Caco-2 (cell line): ENCODE measurements around the gene LPIN1. TPM values are rescaled to one million over a fixed set of nuclear protein-coding genes. Genes with fewer than 3 reads are reported as not detected.

ENCODE experiments used
- BruUV-seq: library from RNA; stranded (reverse); fragments of 400-500 nt; replicated peaks from 2 replicates; lab custom pipeline; 2021; lab: Mats Ljungman, UMichigan
- CTCF ChIA-PET: fragments of 300-600 bp; sonication (Branson Sonifier 250); formaldehyde crosslinking; loops from one replicate; lab custom pipeline; 2022; ENCODE audit warnings: antibody characterized with exemption; lab: Charles Lee
- POLR2A ChIA-PET: fragments of 300-600 bp; sonication (Branson Sonifier 250); formaldehyde crosslinking; loops from one replicate; lab custom pipeline; 2022; ENCODE audit warnings: antibody characterized with exemption; lab: Charles Lee
- DNase-seq, 2 experiments: peaks; one replicate each; pipeline versions ENCODE4 v3.0.0 to v3.0.0-alpha.2; 2020 to 2022
- H3K27me3 ChIP-seq: replicated peaks from 2 replicates; pipeline ENCODE4 v1.6.0; 2011; ENCODE audit warnings: low read length; ENCODE audit not compliant: control insufficient read depth, insufficient read depth
- H3K36me3 ChIP-seq: 2 replicates; pipeline ENCODE4 v1.5.1; 2011; ENCODE audit warnings: low read length; ENCODE audit not compliant: control insufficient read depth, insufficient read depth
- H3K4me1 ChIP-seq: fragments of 250-450 bp; sonication (Bioruptor Pico); 2 replicates; pipeline ENCODE4 v1.5.1; 2020; ENCODE audit warnings: mild to moderate bottlenecking
- H3K4me3 ChIP-seq: 2 replicates; pipeline ENCODE4 v1.5.1; 2011; ENCODE audit warnings: low read depth, mild to moderate bottlenecking, control low read depth, low read length
- H3K9me3 ChIP-seq: fragments of 250-450 bp; sonication (Bioruptor Pico); 2 replicates; pipeline ENCODE4 v1.5.1; 2020; ENCODE audit warnings: mild to moderate bottlenecking, moderate library complexity
- H3K27ac Mint-ChIP-seq: one replicate; pipeline ENCODE4 v1.8.0; 2022; ENCODE audit warnings: mixed read lengths; ENCODE audit not compliant: unreplicated experiment
- H3K27me3 Mint-ChIP-seq: one replicate; pipeline ENCODE4 v1.8.0; 2022; ENCODE audit warnings: mixed read lengths; ENCODE audit not compliant: insufficient read depth, unreplicated experiment
- H3K36me3 Mint-ChIP-seq: one replicate; pipeline ENCODE4 v1.8.0; 2022; ENCODE audit warnings: mild to moderate bottlenecking, mixed read lengths; ENCODE audit not compliant: insufficient read depth, unreplicated experiment
- H3K4me1 Mint-ChIP-seq: one replicate; pipeline ENCODE4 v1.8.0; 2022; ENCODE audit warnings: low read depth, mixed read lengths; ENCODE audit not compliant: unreplicated experiment
- H3K4me3 Mint-ChIP-seq: one replicate; pipeline ENCODE4 v1.8.0; 2022; ENCODE audit warnings: mild to moderate bottlenecking, moderate library complexity, mixed read lengths; ENCODE audit not compliant: unreplicated experiment
- H3K9me3 Mint-ChIP-seq: one replicate; pipeline ENCODE4 v1.8.0; 2022; ENCODE audit warnings: mixed read lengths; ENCODE audit not compliant: unreplicated experiment
- intact Hi-C: fragments of 100-400 bp; cut with micrococcal nuclease; formaldehyde crosslinking; loops from one replicate; pipeline ENCODE4 v1.10.0; 2022; ENCODE audit not compliant: unreplicated experiment
- total RNA-seq: library from RNA; stranded (reverse); gene quantifications from 2 replicates; pipeline ENCODE4 v1.2.3, GENCODE V29; 2022
- TF ChIP-seq, protein P1 (sequence below), 2 experiments: fragments of 200-600 bp in 1 of 2; IDR thresholded peaks; 1 replicate in 1 of 2; 2 replicates in 1 of 2; pipeline versions ENCODE4 v1.5.1 to v1.8.0; 2011 to 2022; ENCODE audit warnings: antibody characterized with exemption in 1 of 2, control low read depth in 1 of 2, inconsistent platforms in 1 of 2, low read depth in 1 of 2, low read length in 1 of 2, mild to moderate bottlenecking in 1 of 2, moderate library complexity in 1 of 2; ENCODE audit not compliant: insufficient read depth in 1 of 2, severe bottlenecking in 1 of 2, unreplicated experiment in 1 of 2

Gene LPIN1
- total RNA-seq, 1 experiment from 2014 or later: 12.5 TPM

DNA sequence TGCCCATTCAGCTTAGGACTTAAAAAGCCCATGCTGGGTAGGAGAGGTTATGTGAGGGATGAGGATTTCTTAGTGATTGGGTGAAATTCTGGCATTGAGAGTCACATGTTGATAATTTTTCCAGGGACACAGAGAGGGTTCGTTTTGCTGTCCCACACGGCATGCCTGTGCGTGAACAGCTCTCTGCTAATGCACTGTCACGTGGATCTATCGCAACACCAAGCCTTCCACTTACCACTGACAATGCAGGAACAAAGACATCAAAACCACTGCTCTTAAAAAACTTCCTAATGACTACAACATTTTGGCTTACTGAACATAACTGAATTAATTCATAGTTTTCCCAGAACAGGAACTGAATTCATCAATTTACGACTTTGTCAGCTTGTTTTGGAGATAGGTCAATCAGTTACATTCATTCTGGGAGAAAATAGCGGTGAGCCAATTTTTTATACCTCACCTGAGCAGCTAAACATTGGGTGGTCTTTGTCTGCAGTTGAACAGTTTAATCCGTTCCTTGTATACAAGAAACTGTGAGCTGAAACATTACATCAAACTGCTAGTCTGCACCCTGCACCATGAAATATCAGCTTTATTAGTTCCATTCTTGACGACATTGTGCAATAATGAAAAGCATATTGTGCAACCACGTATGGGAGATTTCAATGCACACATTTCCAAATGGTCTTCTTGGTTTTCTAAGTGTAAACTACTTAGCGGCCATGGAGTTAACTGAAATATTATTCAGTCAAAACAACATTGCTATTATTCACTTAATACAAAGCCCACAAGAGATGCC is 127.1 kb downstream of the LPIN1 start:
- H3K27me3 Mint-ChIP-seq: peaks cover 19% of the 10 kb centered on the region
- BruUV-seq: no TSS peak
- Histone ChIP-seq H3K27me3 (no peaks in the 10 kb centered on the region), H3K4me1 (peaks cover 13% of the 10 kb centered on the region), H3K4me3 (no peak overlapping the region), H3K36me3 (no peaks in the 10 kb centered on the region), H3K9me3 (no peaks in the 10 kb centered on the region)
- intact Hi-C loops: no loop called here
- H3K27ac Mint-ChIP-seq: no peak overlapping the region
- H3K36me3 Mint-ChIP-seq: no peaks in the 10 kb centered on the region
- TF ChIP-seq, protein P1, sequence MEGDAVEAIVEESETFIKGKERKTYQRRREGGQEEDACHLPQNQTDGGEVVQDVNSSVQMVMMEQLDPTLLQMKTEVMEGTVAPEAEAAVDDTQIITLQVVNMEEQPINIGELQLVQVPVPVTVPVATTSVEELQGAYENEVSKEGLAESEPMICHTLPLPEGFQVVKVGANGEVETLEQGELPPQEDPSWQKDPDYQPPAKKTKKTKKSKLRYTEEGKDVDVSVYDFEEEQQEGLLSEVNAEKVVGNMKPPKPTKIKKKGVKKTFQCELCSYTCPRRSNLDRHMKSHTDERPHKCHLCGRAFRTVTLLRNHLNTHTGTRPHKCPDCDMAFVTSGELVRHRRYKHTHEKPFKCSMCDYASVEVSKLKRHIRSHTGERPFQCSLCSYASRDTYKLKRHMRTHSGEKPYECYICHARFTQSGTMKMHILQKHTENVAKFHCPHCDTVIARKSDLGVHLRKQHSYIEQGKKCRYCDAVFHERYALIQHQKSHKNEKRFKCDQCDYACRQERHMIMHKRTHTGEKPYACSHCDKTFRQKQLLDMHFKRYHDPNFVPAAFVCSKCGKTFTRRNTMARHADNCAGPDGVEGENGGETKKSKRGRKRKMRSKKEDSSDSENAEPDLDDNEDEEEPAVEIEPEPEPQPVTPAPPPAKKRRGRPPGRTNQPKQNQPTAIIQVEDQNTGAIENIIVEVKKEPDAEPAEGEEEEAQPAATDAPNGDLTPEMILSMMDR (IDR thresholded peaks at IDR 0.05; ENCODE audit: insufficient read depth in 1 of 2, low read depth in 1 of 2, low read length in 1 of 2, severe bottlenecking in 1 of 2, unreplicated experiment in 1 of 2): no peak
- CTCF ChIA-PET: no interaction called here
- POLR2A ChIA-PET: no interaction called here
- DNase-seq: no peak
- no peak overlapping the region for H3K4me3 Mint-ChIP-seq
- peaks cover 13% of the 10 kb centered on the region for H3K9me3 Mint-ChIP-seq
- H3K4me1 Mint-ChIP-seq: peaks cover 11% of the 10 kb centered on the region

DNA sequence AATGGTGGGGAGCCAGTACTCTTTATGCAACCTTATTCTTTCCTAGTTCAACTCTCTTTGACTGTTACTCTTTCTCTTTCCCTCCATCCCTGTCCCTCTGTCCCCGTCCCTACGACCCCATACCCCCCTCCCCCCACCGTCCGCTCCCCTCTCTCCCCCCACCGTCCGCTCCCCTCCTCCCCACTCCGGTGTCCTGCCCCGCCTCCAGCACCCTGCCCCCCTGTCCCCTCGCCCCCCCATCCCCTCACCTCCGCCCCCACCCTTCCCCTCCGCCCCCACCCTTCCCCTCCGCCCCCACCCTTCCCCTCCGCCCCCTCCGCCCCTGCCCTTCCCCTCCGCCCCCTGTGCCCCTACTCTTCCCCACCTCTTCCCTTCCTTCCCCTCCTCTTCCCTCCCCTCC is 128.4 kb downstream of the LPIN1 start:
- Mint-ChIP-seq H3K27ac (no peak overlapping the region), H3K27me3 (peaks cover 22% of the 10 kb centered on the region), H3K9me3 (peaks cover 13% of the 10 kb centered on the region), H3K4me1 (peaks cover 10% of the 10 kb centered on the region), H3K4me3 (no peak overlapping the region), H3K36me3 (no peaks in the 10 kb centered on the region)
- CTCF ChIA-PET: no interaction called here
- H3K4me1 ChIP-seq: peaks cover 11% of the 10 kb centered on the region
- POLR2A ChIA-PET: no interaction called here
- TF ChIP-seq, protein P1 (IDR thresholded peaks at IDR 0.05; ENCODE audit: insufficient read depth in 1 of 2, low read depth in 1 of 2, low read length in 1 of 2, severe bottlenecking in 1 of 2, unreplicated experiment in 1 of 2): no peak
- no peak for DNase-seq
- H3K4me3 ChIP-seq: no peak overlapping the region
- intact Hi-C loops: no loop called here
- no TSS peak for BruUV-seq
- H3K27me3 ChIP-seq: no peaks in the 10 kb centered on the region
- no peaks in the 10 kb centered on the region for H3K36me3 ChIP-seq
- no peaks in the 10 kb centered on the region for H3K9me3 ChIP-seq

DNA sequence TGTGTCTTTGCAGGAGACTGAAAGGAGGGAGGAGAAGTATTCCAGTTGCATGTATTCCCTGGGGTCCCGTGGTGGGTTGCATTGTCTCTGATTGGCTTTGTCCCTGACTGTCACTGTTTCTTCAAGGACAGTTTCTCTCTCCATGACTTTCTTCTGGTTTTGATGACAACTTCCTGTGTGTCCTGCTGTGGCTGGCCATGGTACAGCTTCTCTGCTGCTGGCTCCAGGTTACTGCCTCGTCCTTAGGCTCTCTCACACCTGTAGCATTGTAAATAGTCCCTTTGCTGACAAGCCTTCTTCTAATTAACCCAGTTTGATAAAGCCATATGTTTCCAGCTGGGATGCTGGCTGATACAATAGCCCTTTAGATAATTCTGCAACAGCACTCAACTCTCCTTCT is 129.0 kb downstream of the LPIN1 start:
- TF ChIP-seq, protein P1 (IDR thresholded peaks at IDR 0.05; ENCODE audit: insufficient read depth in 1 of 2, low read depth in 1 of 2, low read length in 1 of 2, severe bottlenecking in 1 of 2, unreplicated experiment in 1 of 2): no peak
- H3K27ac Mint-ChIP-seq: no peak overlapping the region
- intact Hi-C loops: no loop called here
- CTCF ChIA-PET: no interaction called here
- H3K4me1 ChIP-seq: peaks cover 4% of the 10 kb centered on the region
- no TSS peak for BruUV-seq
- peaks cover 4% of the 10 kb centered on the region for H3K4me1 Mint-ChIP-seq
- no peaks in the 10 kb centered on the region for H3K9me3 ChIP-seq
- POLR2A ChIA-PET: no interaction called here
- peaks cover 13% of the 10 kb centered on the region for H3K9me3 Mint-ChIP-seq
- H3K4me3 Mint-ChIP-seq: no peak overlapping the region
- H3K36me3 ChIP-seq: no peaks in the 10 kb centered on the region
- no peaks in the 10 kb centered on the region for H3K27me3 ChIP-seq
- H3K36me3 Mint-ChIP-seq: no peaks in the 10 kb centered on the region
- no peak overlapping the region for H3K4me3 ChIP-seq
- DNase-seq: no peak
- H3K27me3 Mint-ChIP-seq: peaks cover 22% of the 10 kb centered on the region
